GM12878 (cell line): ENCODE data around the gene OSBPL10. TPM values are rescaled to one million over a fixed set of nuclear protein-coding genes. Genes with fewer than 3 reads are reported as not detected.

ENCODE experiments used
- ATAC-seq: fragments of 200-7000 bp; cut with Tn5 transposase; 3 replicates; pipeline ENCODE4 v1.9.1; 2020; ENCODE audit warnings: mild to moderate bottlenecking, moderate library complexity
- BruUV-seq: library from RNA; stranded (reverse); fragments of 400-500 nt; replicated peaks from 2 replicates; lab custom pipeline; 2021; lab: Mats Ljungman, UMichigan
- CTCF ChIA-PET: fragments of 300-600 bp; sonication (Branson Sonifier 250); formaldehyde crosslinking; extraction: SDS; loops from one replicate; lab custom pipeline; 2021; ENCODE audit warnings: inconsistent platforms; lab: Yijun Ruan, JAX
- POLR2A ChIA-PET: fragments of 350-600 bp; formaldehyde crosslinking; extraction: SDS; loops from one replicate; lab custom pipeline; 2021; ENCODE audit warnings: inconsistent platforms; lab: Charles Lee
- RAD21 ChIA-PET: fragments of 300-600 bp; sonication (Branson Sonifier 250); formaldehyde crosslinking; loops from one replicate; lab custom pipeline; 2023; ENCODE audit warnings: antibody characterized with exemption; ENCODE audit not compliant: unreplicated experiment; lab: Charles Lee
- SMC1A ChIA-PET: fragments of 300-600 bp; sonication (Branson Sonifier 250); formaldehyde crosslinking; loops from one replicate; lab custom pipeline; 2023; ENCODE audit not compliant: unreplicated experiment, uncharacterized antibody; lab: Charles Lee
- DNase-seq: peaks from one replicate; pipeline ENCODE4 v3.0.0-alpha.2; 2011; ENCODE audit warnings: low read depth, low spot score
- FAIRE-seq: peaks from 3 replicates; lab custom pipeline; 2011; peaks lifted over from hg19 to GRCh38; lab: Jason Lieb, UNC
- H2AFZ ChIP-seq: 2 replicates; pipeline ENCODE4 v1.6.0; 2011; ENCODE audit warnings: low read depth, low read length, control low read depth; ENCODE audit not compliant: control insufficient read depth
- H3K27ac ChIP-seq: 2 replicates; pipeline ENCODE4 v1.5.1; 2011; ENCODE audit warnings: control low read depth; ENCODE audit not compliant: control insufficient read depth, insufficient read depth
- H3K27me3 ChIP-seq, 2 experiments: replicated peaks in 1 of 2; 2 replicates each; pipeline versions ENCODE4 v1.6.0 to v1.6.1; 2011; ENCODE audit warnings: low read length in 1 of 2; ENCODE audit not compliant: control insufficient read depth in 2 of 2, insufficient read depth in 2 of 2
- H3K36me3 ChIP-seq, 2 experiments: 2 replicates each; pipeline ENCODE4 v1.5.1; 2011; ENCODE audit warnings: low read length in 1 of 2; ENCODE audit not compliant: control insufficient read depth in 2 of 2, insufficient read depth in 2 of 2
- H3K4me1 ChIP-seq: 2 replicates; pipeline ENCODE4 v1.6.1; 2011; ENCODE audit warnings: mild to moderate bottlenecking, low read length, moderate library complexity, mixed read lengths; ENCODE audit not compliant: control insufficient read depth, insufficient read depth
- H3K4me2 ChIP-seq: 2 replicates; pipeline ENCODE4 v1.6.0; 2011; ENCODE audit warnings: control low read depth; ENCODE audit not compliant: control insufficient read depth, insufficient read depth
- H3K4me3 ChIP-seq: fragments of 200-600 bp; sonication (generic); 2 replicates; pipeline ENCODE4 v1.5.1; 2016
- H3K79me2 ChIP-seq: 2 replicates; pipeline ENCODE4 v1.6.0; 2011; ENCODE audit warnings: low read length; ENCODE audit not compliant: control insufficient read depth, insufficient read depth
- H3K9ac ChIP-seq: 2 replicates; pipeline ENCODE4 v1.8.0; 2011; ENCODE audit warnings: low read length, control low read depth, mixed read lengths; ENCODE audit not compliant: control insufficient read depth, insufficient read depth
- H3K9me3 ChIP-seq: replicated peaks from 3 replicates; pipeline ENCODE4 v1.5.1; 2011; ENCODE audit warnings: mild to moderate bottlenecking, low read length; ENCODE audit not compliant: control insufficient read depth, insufficient read depth
- H4K20me1 ChIP-seq: 2 replicates; pipeline ENCODE4 v1.6.0; 2011; ENCODE audit not compliant: control insufficient read depth, insufficient read depth
- ASH2L ChIP-seq: fragments of 300-600, 200-600 bp; sonication (generic); IDR thresholded peaks from 2 replicates; pipeline ENCODE4 v1.6.1; 2017; ENCODE audit warnings: low read depth, mild to moderate bottlenecking, borderline replicate concordance
- BHLHE40 ChIP-seq, 2 experiments: fragments of 450-650 bp in 1 of 2; IDR thresholded peaks; 2 replicates each; pipeline ENCODE4 v1.6.1; 2011 to 2017; ENCODE audit warnings: low read depth in 2 of 2, borderline replicate concordance in 1 of 2, improper control_type of control experiment in 1 of 2, low read length in 1 of 2, mild to moderate bottlenecking in 1 of 2
- CHD2 ChIP-seq: IDR thresholded peaks from 2 replicates; pipeline ENCODE4 v1.6.1; 2011; ENCODE audit warnings: low read depth, low read length, improper control_type of control experiment, borderline replicate concordance
- CREB1 ChIP-seq: IDR thresholded peaks from 2 replicates; pipeline ENCODE4 v1.6.1; 2012; ENCODE audit warnings: low read depth, mild to moderate bottlenecking, inconsistent platforms
- GABPA ChIP-seq: IDR thresholded peaks from 2 replicates; pipeline ENCODE4 v1.6.1; 2014; ENCODE audit warnings: antibody characterized with exemption, low read depth, mild to moderate bottlenecking, inconsistent platforms
- JUNB ChIP-seq: IDR thresholded peaks from 2 replicates; pipeline ENCODE4 v1.6.1; 2016; ENCODE audit warnings: antibody characterized with exemption, mild to moderate bottlenecking
- MAX ChIP-seq: IDR thresholded peaks from 2 replicates; pipeline ENCODE4 v1.6.1; 2012; ENCODE audit warnings: low read depth, low read length, improper control_type of control experiment
- MTA2 ChIP-seq: fragments of 450-650 bp; IDR thresholded peaks from 2 replicates; pipeline ENCODE4 v1.6.1; 2016; ENCODE audit warnings: low read depth, mild to moderate bottlenecking, moderate library complexity
- MYB ChIP-seq: fragments of 150-350 bp; IDR thresholded peaks from 2 replicates; pipeline ENCODE4 v1.6.1; 2014; ENCODE audit warnings: mild to moderate bottlenecking, low read depth, low read length, borderline replicate concordance
- POLR2AphosphoS2 ChIP-seq: IDR thresholded peaks from 2 replicates; pipeline ENCODE4 v1.6.1; 2011; ENCODE audit warnings: low read depth, mild to moderate bottlenecking, low read length, improper control_type of control experiment, moderate library complexity
- POU2F2 ChIP-seq: IDR thresholded peaks from 3 replicates; pipeline ENCODE4 v1.6.1; 2011; ENCODE audit warnings: low read depth, mild to moderate bottlenecking, low read length, borderline replicate concordance
- RB1 ChIP-seq: fragments of 450-650 bp; formaldehyde crosslinking; IDR thresholded peaks from 2 replicates; pipeline ENCODE4 v1.6.1; 2017; ENCODE audit warnings: mild to moderate bottlenecking, borderline replicate concordance
- TCF12 ChIP-seq: IDR thresholded peaks from 2 replicates; pipeline ENCODE4 v1.6.1; 2011; ENCODE audit warnings: low read depth, mild to moderate bottlenecking, low read length
- USF2 ChIP-seq: IDR thresholded peaks from 2 replicates; pipeline ENCODE4 v1.6.1; 2011; ENCODE audit warnings: low read depth, low read length, improper control_type of control experiment, borderline replicate concordance
- WRNIP1 ChIP-seq: IDR thresholded peaks from 2 replicates; pipeline ENCODE4 v1.6.1; 2011; ENCODE audit warnings: low read depth, low read length, improper control_type of control experiment, borderline replicate concordance
- WGBS: methylation state at CpG from one replicate; pipeline ENCODE4 v1.1.6; 2016; ENCODE audit warnings: low lambda C conversion rate; ENCODE audit not compliant: insufficient replicate concordance, insufficient coverage; ENCODE audit errors: missing lambda C conversion rate; 5-methylcytosine and 5-hydroxymethylcytosine counted together
- in situ Hi-C: fragments of 300-500 bp; cut with MboI; formaldehyde crosslinking; loops from 9 replicates; pipeline ENCODE4 v1.14.3; 2018; ENCODE audit warnings: mixed read lengths
- intact Hi-C: fragments of 100-400 bp; cut with micrococcal nuclease; formaldehyde crosslinking; loops from one replicate; pipeline ENCODE4 v1.14.2; 2022; ENCODE audit not compliant: unreplicated experiment
- polyA plus RNA-seq, 11 experiments: library from polyadenylated mRNA; depleted of rRNA in 4 of 11; unstranded in 6 of 11; stranded (reverse) in 5 of 11; fragments of >200 nt; fragmentation: Nextera tagmentation in 4 of 11; fragmentation: Illumina TruSeq in 1 of 11; extraction: Ambion mirVana in 4 of 11; extraction: Trizol in 1 of 11; gene quantifications; 1 replicate in 1 of 11; 2 replicates in 10 of 11; pipeline versions ENCODE4 v1.2.1 to v1.2.3, GENCODE V29; 2011 to 2016; ENCODE audit warnings: inconsistent platforms in 2 of 11, missing spikeins in 2 of 11, low read depth in 1 of 11
- total RNA-seq, 4 experiments: library from RNA; depleted of rRNA in 3 of 4; stranded (reverse); fragments of >200 nt in 3 of 4; fragmentation: Illumina TruSeq in 1 of 4; extraction: Trizol in 1 of 4; gene quantifications; 2 replicates each; pipeline versions ENCODE4 v1.2.1 to v1.2.3, GENCODE V29; 2013 to 2021
- TF ChIP-seq, protein P1 (sequence below): fragments of 450-650 bp; IDR thresholded peaks from 2 replicates; pipeline ENCODE4 v1.6.1; 2017; ENCODE audit warnings: mild to moderate bottlenecking, moderate library complexity
- TF ChIP-seq, protein P2 (sequence below): fragments of 450-650 bp; IDR thresholded peaks from 2 replicates; pipeline ENCODE4 v1.6.1; 2017; ENCODE audit warnings: mild to moderate bottlenecking, low read depth, inconsistent platforms; ENCODE audit not compliant: poor library complexity, severe bottlenecking

The OSBPL10 gene
- total and polyA plus RNA-seq, 10 of the 15 experiments (the other 5 are each of a cell fraction or from before 2014, with no cell fraction given) = 0.03 to 0.25 (median 0.09) TPM; not detected in 5

- ChIA-PET RAD21 (no interaction called here), POLR2A (no interaction called here), CTCF (no interaction called here), SMC1A (no interaction called here)
- H3K27ac ChIP-seq = no peak overlapping the region
- intact Hi-C loops (no loop called here), in situ Hi-C loops (no loop called here)
- no peak overlapping the region for H2AFZ ChIP-seq
- no peak for FAIRE-seq
- no peaks in the 10 kb centered on the region; the same call in 1 of the 3 replicates for H3K9me3 ChIP-seq
- ATAC-seq = no peak
- no peaks in the 10 kb centered on the region for H3K79me2 ChIP-seq
- BruUV-seq = no TSS peak
- TF ChIP-seq BHLHE40 (IDR thresholded peaks at IDR 0.05; ENCODE audit: borderline replicate concordance in 1 of 2, low read depth in 2 of 2, low read length in 1 of 2) = no peak
- TF ChIP-seq RB1 = no peak
- TF ChIP-seq WRNIP1 = no peak
- no peak for TF ChIP-seq JUNB
- TF ChIP-seq MAX = no peak
- no peak for TF ChIP-seq ASH2L
- TF ChIP-seq CHD2 = no peak
- TF ChIP-seq TCF12 = no peak
- TF ChIP-seq, protein P1, sequence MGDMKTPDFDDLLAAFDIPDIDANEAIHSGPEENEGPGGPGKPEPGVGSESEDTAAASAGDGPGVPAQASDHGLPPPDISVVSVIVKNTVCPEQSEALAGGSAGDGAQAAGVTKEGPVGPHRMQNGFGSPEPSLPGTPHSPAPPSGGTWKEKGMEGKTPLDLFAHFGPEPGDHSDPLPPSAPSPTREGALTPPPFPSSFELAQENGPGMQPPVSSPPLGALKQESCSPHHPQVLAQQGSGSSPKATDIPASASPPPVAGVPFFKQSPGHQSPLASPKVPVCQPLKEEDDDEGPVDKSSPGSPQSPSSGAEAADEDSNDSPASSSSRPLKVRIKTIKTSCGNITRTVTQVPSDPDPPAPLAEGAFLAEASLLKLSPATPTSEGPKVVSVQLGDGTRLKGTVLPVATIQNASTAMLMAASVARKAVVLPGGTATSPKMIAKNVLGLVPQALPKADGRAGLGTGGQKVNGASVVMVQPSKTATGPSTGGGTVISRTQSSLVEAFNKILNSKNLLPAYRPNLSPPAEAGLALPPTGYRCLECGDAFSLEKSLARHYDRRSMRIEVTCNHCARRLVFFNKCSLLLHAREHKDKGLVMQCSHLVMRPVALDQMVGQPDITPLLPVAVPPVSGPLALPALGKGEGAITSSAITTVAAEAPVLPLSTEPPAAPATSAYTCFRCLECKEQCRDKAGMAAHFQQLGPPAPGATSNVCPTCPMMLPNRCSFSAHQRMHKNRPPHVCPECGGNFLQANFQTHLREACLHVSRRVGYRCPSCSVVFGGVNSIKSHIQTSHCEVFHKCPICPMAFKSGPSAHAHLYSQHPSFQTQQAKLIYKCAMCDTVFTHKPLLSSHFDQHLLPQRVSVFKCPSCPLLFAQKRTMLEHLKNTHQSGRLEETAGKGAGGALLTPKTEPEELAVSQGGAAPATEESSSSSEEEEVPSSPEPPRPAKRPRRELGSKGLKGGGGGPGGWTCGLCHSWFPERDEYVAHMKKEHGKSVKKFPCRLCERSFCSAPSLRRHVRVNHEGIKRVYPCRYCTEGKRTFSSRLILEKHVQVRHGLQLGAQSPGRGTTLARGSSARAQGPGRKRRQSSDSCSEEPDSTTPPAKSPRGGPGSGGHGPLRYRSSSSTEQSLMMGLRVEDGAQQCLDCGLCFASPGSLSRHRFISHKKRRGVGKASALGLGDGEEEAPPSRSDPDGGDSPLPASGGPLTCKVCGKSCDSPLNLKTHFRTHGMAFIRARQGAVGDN = no peak
- TF ChIP-seq, protein P2, sequence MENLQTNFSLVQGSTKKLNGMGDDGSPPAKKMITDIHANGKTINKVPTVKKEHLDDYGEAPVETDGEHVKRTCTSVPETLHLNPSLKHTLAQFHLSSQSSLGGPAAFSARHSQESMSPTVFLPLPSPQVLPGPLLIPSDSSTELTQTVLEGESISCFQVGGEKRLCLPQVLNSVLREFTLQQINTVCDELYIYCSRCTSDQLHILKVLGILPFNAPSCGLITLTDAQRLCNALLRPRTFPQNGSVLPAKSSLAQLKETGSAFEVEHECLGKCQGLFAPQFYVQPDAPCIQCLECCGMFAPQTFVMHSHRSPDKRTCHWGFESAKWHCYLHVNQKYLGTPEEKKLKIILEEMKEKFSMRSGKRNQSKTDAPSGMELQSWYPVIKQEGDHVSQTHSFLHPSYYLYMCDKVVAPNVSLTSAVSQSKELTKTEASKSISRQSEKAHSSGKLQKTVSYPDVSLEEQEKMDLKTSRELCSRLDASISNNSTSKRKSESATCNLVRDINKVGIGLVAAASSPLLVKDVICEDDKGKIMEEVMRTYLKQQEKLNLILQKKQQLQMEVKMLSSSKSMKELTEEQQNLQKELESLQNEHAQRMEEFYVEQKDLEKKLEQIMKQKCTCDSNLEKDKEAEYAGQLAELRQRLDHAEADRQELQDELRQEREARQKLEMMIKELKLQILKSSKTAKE = no peak
- TF ChIP-seq USF2 = no peak
- no peak for TF ChIP-seq CREB1
- TF ChIP-seq POLR2AphosphoS2 = no peak
- TF ChIP-seq GABPA = no peak
- TF ChIP-seq MTA2 = no peak
- TF ChIP-seq MYB = no peak
- TF ChIP-seq POU2F2 = no peak
- no peak overlapping the region for H3K9ac ChIP-seq
- H3K27me3 ChIP-seq = peaks cover 6 to 19% of the 10 kb centered on the region in 2 experiments
- H3K4me2 ChIP-seq = no peak overlapping the region
- no peak overlapping the region for H3K4me3 ChIP-seq
- DNase-seq = no peak
- H3K4me1 ChIP-seq = peaks cover 4% of the 10 kb centered on the region; the same call in 1 of the 2 replicates
- H4K20me1 ChIP-seq = no peaks in the 10 kb centered on the region
- H3K36me3 ChIP-seq = no peaks in the 10 kb centered on the region
- 93% methylated on average over 2 of the region's 2 CpGs for WGBS
Measured at GRCh38 chr3:31985831-31986230, 4.8 kb upstream of the OSBPL10 start.
